Measurements from ENCODE around the gene SLC6A18. TPM values are rescaled to one million over a fixed set of nuclear protein-coding genes. Genes with fewer than 3 reads are reported as not detected.

SLC6A18 gene
- total and polyA plus RNA-seq, 2 of the 4 experiments (the other 2 are of a cell fraction), result not detected

DNA sequence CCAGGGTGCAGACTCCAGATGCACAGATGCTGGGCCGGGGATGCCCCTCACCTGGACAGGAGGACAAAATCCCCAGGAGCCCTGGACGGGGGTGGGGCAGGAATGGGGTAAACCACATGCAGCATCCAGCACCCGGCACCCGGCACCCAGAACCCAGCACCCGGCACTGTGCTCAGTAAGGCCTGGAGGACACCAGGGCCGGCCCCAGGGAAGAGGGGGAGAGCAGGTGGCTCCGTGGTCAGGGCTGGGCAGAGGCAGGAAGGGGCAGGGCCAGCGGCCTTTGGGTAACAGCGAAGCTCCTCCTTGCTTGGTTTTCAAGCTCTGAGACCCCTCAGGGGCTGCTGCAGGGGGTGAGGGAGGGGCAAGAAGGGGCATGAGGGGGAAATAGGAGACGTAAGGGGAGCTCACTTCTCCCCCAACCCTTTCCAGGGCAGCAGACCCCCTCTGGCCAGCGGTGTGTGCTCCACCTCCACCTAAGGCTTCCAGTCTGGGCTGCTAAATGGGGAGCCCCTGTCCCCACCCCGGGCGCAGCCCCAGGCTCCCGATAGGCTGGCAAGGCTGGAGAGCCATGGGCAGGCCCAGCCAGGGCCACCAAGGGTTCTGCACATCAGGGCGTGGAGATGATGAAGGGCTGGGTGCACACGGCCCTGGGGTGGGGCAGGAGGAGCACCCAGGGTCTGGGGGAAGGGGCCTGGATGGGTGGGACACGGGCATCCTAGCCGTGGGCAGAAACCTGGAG lies 41.6 kb upstream of the SLC6A18 start:
- no peaks in the 10 kb centered on the region for H4K20me1 ChIP-seq (ENCODE audit: insufficient read depth, low read length)
- no peak overlapping the region for H3K27ac ChIP-seq (ENCODE audit: insufficient read depth, low read length)
- no peak overlapping the region for H2BK20ac ChIP-seq (ENCODE audit: low read depth, low read length)
- H2AFZ ChIP-seq (replicated peaks; ENCODE audit: low read length, poor library complexity), result no peak overlapping the region
- in situ Hi-C loops (cut with MboI; ENCODE audit: low sequenced_read_pairs) (no loop called here), dilution Hi-C loops (cut with HindIII; ENCODE audit: low sequenced_read_pairs, unreplicated experiment) (no loop called here), intact Hi-C loops (cut with micrococcal nuclease) (no loop called here)
- 21% methylated on average over 2 of the region's 18 CpGs; no CpG with 5 or more reads in 1 of the 2 experiments for WGBS, 2 experiments (ENCODE audit: extremely low coverage in 2 of 2, insufficient read length in 1 of 2)
- no peak overlapping the region for H3K23ac ChIP-seq (ENCODE audit: low read depth, low read length)
- no TSS peak for BruUV-seq (replicated peaks)
- no peaks in the 10 kb centered on the region for H3K9me3 ChIP-seq (ENCODE audit: control insufficient read depth, insufficient read depth, low read length)
- no peak overlapping the region for H2AK5ac ChIP-seq (ENCODE audit: low read depth, low read length)
- H2BK120ac ChIP-seq (ENCODE audit: low read depth, low read length), result no peak overlapping the region
- no peaks in the 10 kb centered on the region for H3K36me3 ChIP-seq (ENCODE audit: control insufficient read depth, insufficient read depth, low read length)
- CTCF ChIA-PET, result no interaction called here
- H2BK5ac ChIP-seq (ENCODE audit: low read depth, low read length, poor library complexity, severe bottlenecking), result no peak overlapping the region
- H3K56ac ChIP-seq (ENCODE audit: extremely low read depth, insufficient read depth, low read length), result no peak overlapping the region
- no peak overlapping the region for H3K18ac ChIP-seq (ENCODE audit: low read depth, low read length)
- no peak overlapping the region for H3K4ac ChIP-seq (ENCODE audit: low read depth, low read length)
- no peak overlapping the region for H2AK9ac ChIP-seq (replicated peaks; ENCODE audit: low read depth, low read length, poor library complexity)
- H4K8ac ChIP-seq (ENCODE audit: low read depth in 2 of 2, low read length in 2 of 2), result no peak overlapping the region
- ATAC-seq (ENCODE audit: low read depth), result no peak
- no peak overlapping the region for H4K5ac ChIP-seq (ENCODE audit: low read depth, low read length)
- H4K91ac ChIP-seq (ENCODE audit: insufficient read depth, low read depth, low read length), result no peak overlapping the region
- POLR2A ChIA-PET (ENCODE audit: unreplicated experiment), result no interaction called here
- no peak overlapping the region for H2BK15ac ChIP-seq (ENCODE audit: low read depth, low read length)
- H3K14ac ChIP-seq (replicated peaks; ENCODE audit: low read depth, low read length), result no peak overlapping the region
- peaks cover 26% of the 10 kb centered on the region; the same call in 1 of the 2 replicates for H3K27me3 ChIP-seq (ENCODE audit: control insufficient read depth, insufficient read depth, low read length)
- H3K79me1 ChIP-seq (ENCODE audit: low read depth in 1 of 2, low read length in 2 of 2), result no peaks in the 10 kb centered on the region
- no peak overlapping the region for H3K9ac ChIP-seq (ENCODE audit: low read depth, low read length)
- no peaks in the 10 kb centered on the region for H3K4me1 ChIP-seq (ENCODE audit: control insufficient read depth, insufficient read depth, low read length)
- H3K4me2 ChIP-seq (ENCODE audit: low read depth, low read length), result no peak overlapping the region
- no peak overlapping the region for H3K4me3 ChIP-seq (ENCODE audit: insufficient read depth, low read depth, low read length)
- DNase-seq, result no peak
- TF ChIP-seq CEBPB (IDR thresholded peaks at IDR 0.05; ENCODE audit: low read depth, low read length), result no peak
- TF ChIP-seq MXI1 (IDR thresholded peaks at IDR 0.05; ENCODE audit: borderline replicate concordance, low read depth, low read length), result no peak
- no peak for TF ChIP-seq MAFK (IDR thresholded peaks at IDR 0.05; ENCODE audit: low read depth, low read length)
- no peak for TF ChIP-seq SMC3 (IDR thresholded peaks at IDR 0.05; ENCODE audit: low read depth, low read length)
- no peak for TF ChIP-seq POLR2A (IDR thresholded peaks at IDR 0.05; ENCODE audit: low read depth, low read length)
- TF ChIP-seq FOS (IDR thresholded peaks at IDR 0.05; ENCODE audit: low read depth, low read length), result no peak
- no peak for TF ChIP-seq NFE2L2 (IDR thresholded peaks at IDR 0.05; ENCODE audit: low read depth, low read length)
- no peak for TF ChIP-seq RFX5 (IDR thresholded peaks at IDR 0.05; ENCODE audit: low read depth, low read length)
- no peak for TF ChIP-seq RAD21 (IDR thresholded peaks at IDR 0.05; ENCODE audit: low read length)
- no peak for TF ChIP-seq CHD1 (IDR thresholded peaks at IDR 0.05; ENCODE audit: low read depth, low read length)
- TF ChIP-seq, protein P1, sequence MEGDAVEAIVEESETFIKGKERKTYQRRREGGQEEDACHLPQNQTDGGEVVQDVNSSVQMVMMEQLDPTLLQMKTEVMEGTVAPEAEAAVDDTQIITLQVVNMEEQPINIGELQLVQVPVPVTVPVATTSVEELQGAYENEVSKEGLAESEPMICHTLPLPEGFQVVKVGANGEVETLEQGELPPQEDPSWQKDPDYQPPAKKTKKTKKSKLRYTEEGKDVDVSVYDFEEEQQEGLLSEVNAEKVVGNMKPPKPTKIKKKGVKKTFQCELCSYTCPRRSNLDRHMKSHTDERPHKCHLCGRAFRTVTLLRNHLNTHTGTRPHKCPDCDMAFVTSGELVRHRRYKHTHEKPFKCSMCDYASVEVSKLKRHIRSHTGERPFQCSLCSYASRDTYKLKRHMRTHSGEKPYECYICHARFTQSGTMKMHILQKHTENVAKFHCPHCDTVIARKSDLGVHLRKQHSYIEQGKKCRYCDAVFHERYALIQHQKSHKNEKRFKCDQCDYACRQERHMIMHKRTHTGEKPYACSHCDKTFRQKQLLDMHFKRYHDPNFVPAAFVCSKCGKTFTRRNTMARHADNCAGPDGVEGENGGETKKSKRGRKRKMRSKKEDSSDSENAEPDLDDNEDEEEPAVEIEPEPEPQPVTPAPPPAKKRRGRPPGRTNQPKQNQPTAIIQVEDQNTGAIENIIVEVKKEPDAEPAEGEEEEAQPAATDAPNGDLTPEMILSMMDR (conservative IDR thresholded peaks at IDR 0.05; ENCODE audit: low read depth, low read length), result no peak
- no peaks in the 10 kb centered on the region for H3K9me1 ChIP-seq (ENCODE audit: insufficient read depth, low read length)
